Activated CD8-positive, alpha-beta memory T cell treated with anti-CD3 and anti-CD28 coated beads, Interleukin-2, amount 50 U/mL, for 4 hours (primary cell): ENCODE data around the gene BICDL1.

Experiments used
- DNase-seq: peaks from one replicate; pipeline ENCODE4 v3.0.0-alpha.2; 2020

The BICDL1 gene

GRCh38 chr12:120055231-120056000, 66.4 kb downstream of the BICDL1 start:
- DNase-seq = no peak

GRCh38 chr12:120056739-120057138, 67.7 kb downstream of the BICDL1 start:
- DNase-seq = no peak

- no peak for DNase-seq
Observed at GRCh38 chr12:120060196-120060595, 71.2 kb downstream of the BICDL1 start.

GRCh38 chr12:120060717-120061116, 71.7 kb downstream of the BICDL1 start:
- DNase-seq = no peak

- DNase-seq = no peak
Observed at GRCh38 chr12:120061575-120062214, 72.7 kb downstream of the BICDL1 start.

- no peak for DNase-seq
Observed at GRCh38 chr12:120062976-120063579, 74.0 kb downstream of the BICDL1 start.

- no peak for DNase-seq
Observed at GRCh38 chr12:120064054-120064940, 75.3 kb downstream of the BICDL1 start.

- DNase-seq = no peak
Observed at GRCh38 chr12:120065472-120065871, 76.4 kb downstream of the BICDL1 start.

- no peak for DNase-seq
Observed at GRCh38 chr12:120066341-120066740, 77.3 kb downstream of the BICDL1 start.

- peak; percentile 8 for DNase-seq
Observed at GRCh38 chr12:120067084-120067869, 78.2 kb downstream of the BICDL1 start.

GRCh38 chr12:120067901-120068300, 78.9 kb downstream of the BICDL1 start:
- peak; percentile 2 for DNase-seq

- peak; percentile 9 for DNase-seq
Observed at GRCh38 chr12:120069278-120069677, 80.2 kb downstream of the BICDL1 start.

GRCh38 chr12:120071493-120072020, 82.5 kb downstream of the BICDL1 start:
- peak; percentile 5 for DNase-seq

GRCh38 chr12:120072472-120073249, 83.6 kb downstream of the BICDL1 start:
- DNase-seq = peak; percentile 11

- DNase-seq = peak; percentile 6
Observed at GRCh38 chr12:120075034-120075616, 86.1 kb downstream of the BICDL1 start.

GRCh38 chr12:120076651-120077050, 87.6 kb downstream of the BICDL1 start:
- DNase-seq = peak; percentile 7

- no peak for DNase-seq
Observed at GRCh38 chr12:120077260-120077659, 88.2 kb downstream of the BICDL1 start.

GRCh38 chr12:120078868-120079267, 89.8 kb downstream of the BICDL1 start:
- DNase-seq = no peak

- DNase-seq = no peak
Observed at GRCh38 chr12:120079411-120080400, 90.7 kb downstream of the BICDL1 start.
